DND-41 (cell line): Measurements from ENCODE around the gene MED6.
A peak's percentile ranks its signal among the peaks of the same experiment; 100 is the strongest.

Source experiments
- ATAC-seq: fragments of 200-7000 bp; cut with Tn5 transposase; 3 replicates; pipeline ENCODE4 v1.9.1; 2021; ENCODE audit warnings: low read depth; ENCODE audit not compliant: insufficient read depth
- DNase-seq: peaks from one replicate; pipeline ENCODE4 v3.0.0-alpha.2; 2020
- H2AFZ ChIP-seq: 2 replicates; pipeline ENCODE4 v1.6.0; 2012; ENCODE audit warnings: low read depth, low read length
- H3K27ac ChIP-seq: 2 replicates; pipeline ENCODE4 v1.5.1; 2012; ENCODE audit warnings: low read length, inconsistent platforms
- H3K27me3 ChIP-seq: fragments of 200-600 bp; sonication (generic); 2 replicates; pipeline ENCODE4 v1.6.0; 2012; ENCODE audit warnings: low read length, mild to moderate bottlenecking, inconsistent platforms; ENCODE audit not compliant: insufficient read depth, poor library complexity
- H3K36me3 ChIP-seq: 2 replicates; pipeline ENCODE4 v1.5.1; 2012; ENCODE audit warnings: low read length, inconsistent platforms; ENCODE audit not compliant: insufficient read depth
- H3K4me1 ChIP-seq: 2 replicates; pipeline ENCODE4 v1.5.1; 2012; ENCODE audit warnings: mild to moderate bottlenecking, low read length; ENCODE audit not compliant: insufficient read depth
- H3K4me2 ChIP-seq: 2 replicates; pipeline ENCODE4 v1.6.0; 2012; ENCODE audit warnings: mild to moderate bottlenecking, moderate library complexity, low read length, inconsistent platforms; ENCODE audit not compliant: insufficient read depth
- H3K4me3 ChIP-seq, 2 experiments: fragments of 200-600 bp in 1 of 2; shearing (Covaris generic) in 1 of 2; 2 replicates each; pipeline ENCODE4 v1.5.1; 2012 to 2016; ENCODE audit warnings: inconsistent platforms in 2 of 2, low read length in 2 of 2, mild to moderate bottlenecking in 2 of 2, low read depth in 1 of 2, moderate library complexity in 1 of 2
- H3K79me2 ChIP-seq: 2 replicates; pipeline ENCODE4 v1.6.0; 2012; ENCODE audit warnings: low read length, inconsistent platforms; ENCODE audit not compliant: insufficient read depth
- H3K9ac ChIP-seq: 2 replicates; pipeline ENCODE4 v1.6.0; 2012; ENCODE audit warnings: low read depth, mild to moderate bottlenecking, inconsistent platforms, low read length, moderate library complexity
- H3K9me3 ChIP-seq: 2 replicates; pipeline ENCODE4 v1.5.1; 2012; ENCODE audit warnings: low read length, moderate library complexity, mild to moderate bottlenecking, inconsistent platforms; ENCODE audit not compliant: insufficient read depth, severe bottlenecking
- H4K20me1 ChIP-seq: 2 replicates; pipeline ENCODE4 v1.6.0; 2012; ENCODE audit warnings: low read length; ENCODE audit not compliant: insufficient read depth
- EZH2 ChIP-seq: IDR thresholded peaks from 3 replicates; pipeline ENCODE4 v1.6.1; 2012; ENCODE audit warnings: borderline replicate concordance, low read depth, mild to moderate bottlenecking, moderate library complexity, low read length, inconsistent platforms; ENCODE audit not compliant: severe bottlenecking
- TF ChIP-seq, protein P1 (sequence below): IDR thresholded peaks from 2 replicates; pipeline ENCODE4 v1.5.1; 2012; ENCODE audit warnings: borderline replicate concordance, low read length, moderate library complexity, mild to moderate bottlenecking; ENCODE audit not compliant: poor library complexity, severe bottlenecking; ENCODE audit errors: extremely low read depth

MED6 gene

GRCh38 chr14:70585231-70585630 lies 15.2 kb downstream of the MED6 start:
- peaks cover 88% of the 10 kb centered on the region for H3K36me3 ChIP-seq
- no peak overlapping the region for H2AFZ ChIP-seq
- peak; percentile 50; the same call in 1 of the 3 replicates for ATAC-seq
- no peak overlapping the region for H3K9ac ChIP-seq
- no peaks in the 10 kb centered on the region for H3K27me3 ChIP-seq
- H3K27ac ChIP-seq = no peak overlapping the region
- no peak overlapping the region for H3K4me3 ChIP-seq
- H4K20me1 ChIP-seq = no peaks in the 10 kb centered on the region
- no peak overlapping the region for H3K4me2 ChIP-seq
- H3K79me2 ChIP-seq = no peaks in the 10 kb centered on the region
- no peaks in the 10 kb centered on the region for H3K9me3 ChIP-seq
- no peak for TF ChIP-seq EZH2
- TF ChIP-seq, protein P1, sequence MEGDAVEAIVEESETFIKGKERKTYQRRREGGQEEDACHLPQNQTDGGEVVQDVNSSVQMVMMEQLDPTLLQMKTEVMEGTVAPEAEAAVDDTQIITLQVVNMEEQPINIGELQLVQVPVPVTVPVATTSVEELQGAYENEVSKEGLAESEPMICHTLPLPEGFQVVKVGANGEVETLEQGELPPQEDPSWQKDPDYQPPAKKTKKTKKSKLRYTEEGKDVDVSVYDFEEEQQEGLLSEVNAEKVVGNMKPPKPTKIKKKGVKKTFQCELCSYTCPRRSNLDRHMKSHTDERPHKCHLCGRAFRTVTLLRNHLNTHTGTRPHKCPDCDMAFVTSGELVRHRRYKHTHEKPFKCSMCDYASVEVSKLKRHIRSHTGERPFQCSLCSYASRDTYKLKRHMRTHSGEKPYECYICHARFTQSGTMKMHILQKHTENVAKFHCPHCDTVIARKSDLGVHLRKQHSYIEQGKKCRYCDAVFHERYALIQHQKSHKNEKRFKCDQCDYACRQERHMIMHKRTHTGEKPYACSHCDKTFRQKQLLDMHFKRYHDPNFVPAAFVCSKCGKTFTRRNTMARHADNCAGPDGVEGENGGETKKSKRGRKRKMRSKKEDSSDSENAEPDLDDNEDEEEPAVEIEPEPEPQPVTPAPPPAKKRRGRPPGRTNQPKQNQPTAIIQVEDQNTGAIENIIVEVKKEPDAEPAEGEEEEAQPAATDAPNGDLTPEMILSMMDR = peak; percentile 45
- no peaks in the 10 kb centered on the region for H3K4me1 ChIP-seq
- DNase-seq = no peak

- Histone ChIP-seq H3K4me1 (no peaks in the 10 kb centered on the region), H3K36me3 (peaks cover 29% of the 10 kb centered on the region), H4K20me1 (no peaks in the 10 kb centered on the region)
Measured at GRCh38 chr14:70576891-70577290, 23.6 kb downstream of the MED6 start.

GRCh38 chr14:70573050-70573449 lies 27.4 kb downstream of the MED6 start:
- no peaks in the 10 kb centered on the region for H3K27me3 ChIP-seq
- no peak for DNase-seq
- no peak overlapping the region for H3K9ac ChIP-seq
- no peak overlapping the region for H3K27ac ChIP-seq
- ATAC-seq = no peak
- H3K79me2 ChIP-seq = no peaks in the 10 kb centered on the region
- peaks cover 13% of the 10 kb centered on the region for H3K36me3 ChIP-seq
- no peaks in the 10 kb centered on the region for H4K20me1 ChIP-seq
- no peaks in the 10 kb centered on the region for H3K4me1 ChIP-seq
- no peak overlapping the region for H3K4me3 ChIP-seq
- TF ChIP-seq EZH2 = no peak
- TF ChIP-seq, protein P1 = no peak
- no peak overlapping the region for H2AFZ ChIP-seq
- H3K4me2 ChIP-seq = no peak overlapping the region
- H3K9me3 ChIP-seq = peaks cover under 1% of the 10 kb centered on the region

More at GRCh38 chr14:70576891-70577290, 23.6 kb downstream of the MED6 start:
- no peak overlapping the region for H2AFZ ChIP-seq
- DNase-seq = no peak
- H3K9ac ChIP-seq = no peak overlapping the region
- H3K9me3 ChIP-seq = no peaks in the 10 kb centered on the region
- H3K4me2 ChIP-seq = no peak overlapping the region
- H3K27me3 ChIP-seq = no peaks in the 10 kb centered on the region
- no peak for ATAC-seq
- H3K4me3 ChIP-seq = no peak overlapping the region
- TF ChIP-seq, protein P1 = no peak
- no peak for TF ChIP-seq EZH2
- no peaks in the 10 kb centered on the region for H3K79me2 ChIP-seq
- no peak overlapping the region for H3K27ac ChIP-seq

DNA sequence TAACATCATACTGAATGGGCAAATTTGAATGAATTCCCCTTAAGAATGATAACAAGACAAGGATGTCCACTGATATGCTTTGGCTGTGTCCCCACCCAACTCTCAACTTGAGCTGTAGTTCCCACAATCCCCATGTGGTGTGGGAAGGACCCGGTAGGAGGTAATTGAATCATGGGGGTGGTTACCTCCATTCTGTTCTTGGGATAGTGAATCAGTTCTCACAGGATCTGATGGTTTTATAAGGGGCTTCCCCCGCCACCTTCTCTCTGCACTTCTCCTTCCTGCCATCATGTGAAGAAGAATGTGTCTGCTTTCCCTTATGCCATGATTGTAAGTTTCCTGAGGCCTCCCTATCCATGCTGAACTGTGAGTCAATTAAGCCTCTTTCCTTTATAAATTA lies 29.3 kb downstream of the MED6 start:
- H3K27ac ChIP-seq = no peak overlapping the region
- H3K36me3 ChIP-seq = peaks cover 27% of the 10 kb centered on the region
- no peaks in the 10 kb centered on the region for H3K79me2 ChIP-seq
- TF ChIP-seq, protein P1 = no peak
- TF ChIP-seq EZH2 = no peak
- H3K9me3 ChIP-seq = peaks cover 13% of the 10 kb centered on the region
- ATAC-seq (no peak), DNase-seq (no peak)
- H3K27me3 ChIP-seq = no peaks in the 10 kb centered on the region
- H3K4me3 ChIP-seq = no peak overlapping the region
- H2AFZ ChIP-seq = no peak overlapping the region
- no peak overlapping the region for H3K9ac ChIP-seq
- no peaks in the 10 kb centered on the region for H4K20me1 ChIP-seq
- H3K4me1 ChIP-seq = no peaks in the 10 kb centered on the region
- H3K4me2 ChIP-seq = no peak overlapping the region
